Transverse colon (tissue), 4 donors: Measurements from ENCODE around the gene FAM120A.

ENCODE experiments used
- EP300 ChIP-seq: sonication (generic); formaldehyde crosslinking; IDR thresholded peaks from one replicate; pipeline ENCODE4 v1.6.1; 2017; ENCODE audit warnings: antibody characterized with exemption, low read depth
- POLR2A ChIP-seq: fragments of 450-650 bp; IDR thresholded peaks from one replicate; pipeline ENCODE4 v1.6.1; 2016; ENCODE audit warnings: antibody characterized with exemption, mild to moderate bottlenecking, moderate library complexity
- POLR2AphosphoS5 ChIP-seq, 3 donors: sonication (generic); formaldehyde crosslinking; IDR thresholded peaks; one replicate each; pipeline ENCODE4 v1.6.1; 2016; ENCODE audit warnings: antibody characterized with exemption in 3 of 3
- TF ChIP-seq, protein P1 (sequence below), 5 experiments: fragments of 200-600 bp in 3 of 5; fragments of 450-650 bp in 2 of 5; sonication (generic) in 3 of 5; IDR thresholded peaks; 1 replicate in 2 of 5; 2 replicates in 3 of 5; pipeline ENCODE4 v1.5.1; 2016 to 2017; ENCODE audit warnings: antibody characterized with exemption in 5 of 5, inconsistent platforms in 3 of 5, mild to moderate bottlenecking in 2 of 5, moderate library complexity in 1 of 5

DNA sequence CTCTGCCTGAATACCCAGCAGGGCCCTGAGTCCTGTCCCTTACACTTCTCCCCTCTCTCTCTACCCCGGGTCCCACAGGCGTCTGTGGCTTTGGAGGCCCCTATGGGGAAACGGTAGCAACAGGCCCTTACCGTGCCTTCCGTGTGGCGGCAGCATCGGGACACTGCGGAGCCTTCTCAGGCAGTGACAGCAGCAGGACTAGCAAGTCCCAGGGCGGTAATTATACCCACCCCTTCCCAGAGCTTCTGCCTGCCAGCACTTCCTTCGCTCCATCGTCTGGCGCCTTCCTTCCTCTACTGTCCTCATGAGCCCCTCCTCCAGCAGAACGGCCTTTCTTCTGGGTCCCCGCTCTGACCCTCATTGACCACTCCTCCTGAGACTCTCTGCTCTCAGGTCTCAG is 107.0 kb downstream of the FAM120A start:
- TF ChIP-seq, protein P1, sequence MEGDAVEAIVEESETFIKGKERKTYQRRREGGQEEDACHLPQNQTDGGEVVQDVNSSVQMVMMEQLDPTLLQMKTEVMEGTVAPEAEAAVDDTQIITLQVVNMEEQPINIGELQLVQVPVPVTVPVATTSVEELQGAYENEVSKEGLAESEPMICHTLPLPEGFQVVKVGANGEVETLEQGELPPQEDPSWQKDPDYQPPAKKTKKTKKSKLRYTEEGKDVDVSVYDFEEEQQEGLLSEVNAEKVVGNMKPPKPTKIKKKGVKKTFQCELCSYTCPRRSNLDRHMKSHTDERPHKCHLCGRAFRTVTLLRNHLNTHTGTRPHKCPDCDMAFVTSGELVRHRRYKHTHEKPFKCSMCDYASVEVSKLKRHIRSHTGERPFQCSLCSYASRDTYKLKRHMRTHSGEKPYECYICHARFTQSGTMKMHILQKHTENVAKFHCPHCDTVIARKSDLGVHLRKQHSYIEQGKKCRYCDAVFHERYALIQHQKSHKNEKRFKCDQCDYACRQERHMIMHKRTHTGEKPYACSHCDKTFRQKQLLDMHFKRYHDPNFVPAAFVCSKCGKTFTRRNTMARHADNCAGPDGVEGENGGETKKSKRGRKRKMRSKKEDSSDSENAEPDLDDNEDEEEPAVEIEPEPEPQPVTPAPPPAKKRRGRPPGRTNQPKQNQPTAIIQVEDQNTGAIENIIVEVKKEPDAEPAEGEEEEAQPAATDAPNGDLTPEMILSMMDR (IDR thresholded peaks at IDR 0.05) = no peak
- no peak for TF ChIP-seq POLR2AphosphoS5 (IDR thresholded peaks at IDR 0.05)
- TF ChIP-seq POLR2A = no peak
- TF ChIP-seq EP300 = no peak
